Prostate gland (tissue), 2 donors: ENCODE data around the gene METTL9.

Source experiments
- POLR2A ChIP-seq: fragments of 450-650 bp; IDR thresholded peaks from one replicate; pipeline ENCODE4 v1.6.1; 2016; ENCODE audit warnings: antibody characterized with exemption, mild to moderate bottlenecking
- POLR2AphosphoS5 ChIP-seq: sonication (generic); formaldehyde crosslinking; IDR thresholded peaks from one replicate; pipeline ENCODE4 v1.6.1; 2017; ENCODE audit warnings: antibody characterized with exemption
- TF ChIP-seq, protein P1 (sequence below), 4 experiments: fragments of 200-600 bp in 2 of 4; fragments of 450-650 bp in 2 of 4; sonication (generic) in 2 of 4; IDR thresholded peaks; 1 replicate in 3 of 4; 2 replicates in 1 of 4; pipeline ENCODE4 v1.5.1; 2016 to 2019; ENCODE audit warnings: antibody characterized with exemption in 4 of 4, mild to moderate bottlenecking in 2 of 4, moderate library complexity in 2 of 4

DNA sequence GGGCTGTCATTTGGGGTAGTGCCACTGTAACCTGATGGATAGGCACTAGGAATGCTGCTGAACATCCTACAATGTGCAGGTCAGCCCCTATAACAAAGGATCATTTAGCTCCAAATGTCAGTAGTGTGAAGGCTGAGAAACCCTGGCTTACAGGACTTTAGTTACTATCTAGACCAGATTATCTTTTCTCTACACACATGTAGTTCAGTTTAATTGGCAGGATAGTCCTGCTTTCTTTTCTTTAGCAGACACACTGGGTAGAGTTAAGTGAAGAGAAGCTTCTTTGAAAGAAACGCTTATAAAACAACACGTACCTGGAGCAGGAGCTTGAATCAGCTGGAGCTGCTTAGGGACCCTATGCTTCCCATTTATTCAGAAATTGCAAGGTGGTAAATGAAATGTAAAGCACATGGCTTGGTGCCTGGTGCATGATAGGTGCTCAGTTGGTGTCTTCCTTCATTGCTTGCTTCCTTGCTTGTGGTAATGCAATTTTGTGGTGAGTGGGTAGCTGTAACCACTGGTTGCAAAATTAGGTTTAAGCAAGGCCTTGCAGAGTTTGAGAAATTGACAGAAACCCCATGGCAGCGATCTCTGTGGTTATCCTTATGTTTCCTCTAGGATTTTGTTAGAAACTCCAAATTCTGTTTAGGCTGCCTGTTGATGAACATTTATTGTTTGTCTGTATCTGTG is 9.4 kb downstream of the METTL9 start:
- TF ChIP-seq, protein P1, sequence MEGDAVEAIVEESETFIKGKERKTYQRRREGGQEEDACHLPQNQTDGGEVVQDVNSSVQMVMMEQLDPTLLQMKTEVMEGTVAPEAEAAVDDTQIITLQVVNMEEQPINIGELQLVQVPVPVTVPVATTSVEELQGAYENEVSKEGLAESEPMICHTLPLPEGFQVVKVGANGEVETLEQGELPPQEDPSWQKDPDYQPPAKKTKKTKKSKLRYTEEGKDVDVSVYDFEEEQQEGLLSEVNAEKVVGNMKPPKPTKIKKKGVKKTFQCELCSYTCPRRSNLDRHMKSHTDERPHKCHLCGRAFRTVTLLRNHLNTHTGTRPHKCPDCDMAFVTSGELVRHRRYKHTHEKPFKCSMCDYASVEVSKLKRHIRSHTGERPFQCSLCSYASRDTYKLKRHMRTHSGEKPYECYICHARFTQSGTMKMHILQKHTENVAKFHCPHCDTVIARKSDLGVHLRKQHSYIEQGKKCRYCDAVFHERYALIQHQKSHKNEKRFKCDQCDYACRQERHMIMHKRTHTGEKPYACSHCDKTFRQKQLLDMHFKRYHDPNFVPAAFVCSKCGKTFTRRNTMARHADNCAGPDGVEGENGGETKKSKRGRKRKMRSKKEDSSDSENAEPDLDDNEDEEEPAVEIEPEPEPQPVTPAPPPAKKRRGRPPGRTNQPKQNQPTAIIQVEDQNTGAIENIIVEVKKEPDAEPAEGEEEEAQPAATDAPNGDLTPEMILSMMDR (IDR thresholded peaks at IDR 0.05): no peak
- TF ChIP-seq POLR2A: no peak
- TF ChIP-seq POLR2AphosphoS5: no peak
